HEK293 (cell line): Measurements from ENCODE around the gene PDE10A.

Experiments used
- CTCF ChIA-PET: fragments of 350-600 bp; formaldehyde crosslinking; extraction: SDS; loops from one replicate; lab custom pipeline; 2021; ENCODE audit warnings: antibody characterized with exemption; lab: Yijun Ruan, JAX
- POLR2A ChIA-PET: fragments of 300-600 bp; formaldehyde crosslinking; extraction: SDS; loops from one replicate; lab custom pipeline; 2020; ENCODE audit warnings: antibody characterized with exemption, inconsistent platforms; lab: Yijun Ruan, JAX
- H3K27ac ChIP-seq: fragments of 200-500 bp; sonication (Bioruptor generic); 2 replicates; pipeline ENCODE4 v1.5.1; 2014; ENCODE audit warnings: low read depth, low read length, control low read depth, inconsistent platforms; ENCODE audit errors: extremely low read depth
- H3K36me3 ChIP-seq, 2 experiments: fragments of 200-500 bp in 1 of 2; sonication (Bioruptor generic) in 1 of 2; 1 replicate in 1 of 2; 2 replicates in 1 of 2; pipeline ENCODE4 v1.5.1; 2014 to 2017; ENCODE audit warnings: inconsistent platforms in 2 of 2, low read length in 2 of 2; ENCODE audit not compliant: control insufficient read depth in 2 of 2, insufficient read depth in 1 of 2
- H3K4me1 ChIP-seq: fragments of 200-500 bp; sonication (Bioruptor generic); 2 replicates; pipeline ENCODE4 v1.5.1; 2014; ENCODE audit warnings: mild to moderate bottlenecking, low read length, inconsistent platforms; ENCODE audit not compliant: control insufficient read depth, insufficient read depth
- H3K4me3 ChIP-seq: 2 replicates; pipeline ENCODE4 v1.5.1; 2011; ENCODE audit warnings: low read depth, mild to moderate bottlenecking, control low read depth, low read length, moderate library complexity
- H3K9me3 ChIP-seq: fragments of 200-500 bp; sonication (Bioruptor generic); 2 replicates; pipeline ENCODE4 v1.5.1; 2014; ENCODE audit warnings: low read depth, low read length, inconsistent platforms; ENCODE audit not compliant: control insufficient read depth, insufficient read depth
- HOXD13 ChIP-seq: sonication (generic); formaldehyde crosslinking; IDR thresholded peaks from 2 replicates; pipeline ENCODE4 v1.8.0; 2022; ENCODE audit warnings: missing genetic modification reagents, borderline replicate concordance
- PRDM10 ChIP-seq: fragments of 450-650 bp; formaldehyde crosslinking; IDR thresholded peaks from 2 replicates; pipeline ENCODE4 v1.5.1; 2016; ENCODE audit warnings: missing biosample characterization, missing genetic modification characterization
- SALL2 ChIP-seq: fragments of 450-650 bp; formaldehyde crosslinking; IDR thresholded peaks from 2 replicates; pipeline ENCODE4 v1.5.0; 2017; ENCODE audit warnings: missing biosample characterization, mild to moderate bottlenecking, missing genetic modification characterization, borderline replicate concordance
- TRIM28 ChIP-seq: IDR thresholded peaks from 2 replicates; pipeline ENCODE4 v1.6.1; 2011; ENCODE audit warnings: low read length, control low read depth, borderline replicate concordance
- ZBTB17 ChIP-seq: fragments of 450-650 bp; formaldehyde crosslinking; IDR thresholded peaks from 2 replicates; pipeline ENCODE4 v1.5.1; 2016; ENCODE audit warnings: missing biosample characterization, missing genetic modification characterization
- ZBTB7A ChIP-seq: fragments of 450-650 bp; formaldehyde crosslinking; IDR thresholded peaks from 2 replicates; pipeline ENCODE4 v1.5.1; 2016; ENCODE audit warnings: low read depth, missing biosample characterization, missing genetic modification characterization
- ZFHX2 ChIP-seq: fragments of 450-650 bp; formaldehyde crosslinking; conservative IDR thresholded peaks from 2 replicates; pipeline ENCODE4 v1.5.1; 2016; ENCODE audit warnings: missing biosample characterization, missing genetic modification characterization
- ZNF280D ChIP-seq: fragments of 450-650 bp; formaldehyde crosslinking; IDR thresholded peaks from 2 replicates; pipeline ENCODE4 v1.5.1; 2016; ENCODE audit warnings: missing biosample characterization, missing genetic modification characterization
- ZNF48 ChIP-seq: fragments of 450-650 bp; formaldehyde crosslinking; IDR thresholded peaks from 2 replicates; pipeline ENCODE4 v1.5.1; 2016; ENCODE audit warnings: missing biosample characterization, missing genetic modification characterization
- ZNF529 ChIP-seq: fragments of 450-650 bp; formaldehyde crosslinking; IDR thresholded peaks from 2 replicates; pipeline ENCODE4 v1.5.1; 2017; ENCODE audit warnings: missing genetic modification characterization, missing biosample characterization; ENCODE audit not compliant: insufficient replicate concordance
- ZSCAN4 ChIP-seq: fragments of 450-650 bp; formaldehyde crosslinking; IDR thresholded peaks from 2 replicates; pipeline ENCODE4 v1.5.1; 2017; ENCODE audit warnings: missing biosample characterization, missing genetic modification characterization

The PDE10A gene

GRCh38 chr6:165630544-165630953 lies 32.5 kb downstream of the PDE10A start:
- H3K27ac ChIP-seq = no peak overlapping the region
- no peaks in the 10 kb centered on the region for H3K9me3 ChIP-seq
- H3K4me3 ChIP-seq = no peak overlapping the region
- H3K36me3 ChIP-seq = no peaks in the 10 kb centered on the region
- H3K4me1 ChIP-seq = peaks cover 12% of the 10 kb centered on the region; the same call in 1 of the 2 replicates
- no peak for TF ChIP-seq HOXD13
- TF ChIP-seq PRDM10 (tag by site-specific recombination) = 0 out of 2 replicates have a peak, but pooled peaks have one; percentile 16
- ChIA-PET POLR2A (no interaction called here), CTCF (no interaction called here)

- peaks cover 0 to 4% of the 10 kb centered on the region in 2 experiments; a peak in 1 of 3 replicates for H3K36me3 ChIP-seq
- TF ChIP-seq ZFHX2 (tag by site-specific recombination) = 0 out of 2 replicates have a peak, but pooled peaks have one; percentile 12
- TF ChIP-seq ZNF280D (tag by site-specific recombination) = no peak
- POLR2A ChIA-PET = interaction anchor here (0.6 kb wide), 1 partner anchor 388 kb away, joined by 5 read pairs; no protein-coding TSS in a partner anchor
- no peak overlapping the region for H3K4me3 ChIP-seq
- CTCF ChIA-PET = interaction anchor here (1.0 kb wide), 1 partner anchor 189 kb away, joined by 6 read pairs; no protein-coding TSS in a partner anchor
- no peaks in the 10 kb centered on the region for H3K9me3 ChIP-seq
- no peak overlapping the region for H3K27ac ChIP-seq
- H3K4me1 ChIP-seq = peaks cover 8% of the 10 kb centered on the region; the same call in 1 of the 2 replicates
Measured at GRCh38 chr6:165628955-165629354, 34.1 kb downstream of the PDE10A start.

- CTCF ChIA-PET = no interaction called here
- Histone ChIP-seq H3K9me3 (no peaks in the 10 kb centered on the region), H3K36me3 (peaks cover 0 to 4% of the 10 kb centered on the region in 2 experiments; a peak in 1 of 3 replicates)
- TF ChIP-seq ZNF529 (tag by site-specific recombination) = peak; percentile 95
- no peak for TF ChIP-seq ZSCAN4 (tag by site-specific recombination)
- no peak for TF ChIP-seq ZBTB7A
- TF ChIP-seq TRIM28 = peak; percentile 63; the same call in 1 of the 2 replicates
- TF ChIP-seq ZBTB17 (tag by site-specific recombination) = peak; percentile 35; the same call in 1 of the 2 replicates
- TF ChIP-seq ZNF48 = no peak
- TF ChIP-seq SALL2 (tag by site-specific recombination) = no peak
- TF ChIP-seq, all 188 proteins: peak for 3
- Histone ChIP-seq H3K4me3 (no peak overlapping the region), H3K27ac (no peak overlapping the region), H3K4me1 (peaks cover 8% of the 10 kb centered on the region; the same call in 1 of the 2 replicates)
- POLR2A ChIA-PET = no interaction called here
Measured at GRCh38 chr6:165627366-165627765, 35.7 kb downstream of the PDE10A start.
